GM21381 (cell line): Measurements from ENCODE around the gene EXOC2.
"Not testable (repeated sequence)": the region's sequence is repeated elsewhere in the genome, so short reads cannot be mapped to it uniquely, and the experiment has no call there.

ENCODE experiments used
- ATAC-seq: cut with Tn5 transposase; IDR thresholded peaks from one replicate; pipeline ENCODE4 v1.9.1; 2021; ENCODE audit warnings: mild to moderate bottlenecking, moderate library complexity; ENCODE audit not compliant: unreplicated experiment

The EXOC2 gene

DNA sequence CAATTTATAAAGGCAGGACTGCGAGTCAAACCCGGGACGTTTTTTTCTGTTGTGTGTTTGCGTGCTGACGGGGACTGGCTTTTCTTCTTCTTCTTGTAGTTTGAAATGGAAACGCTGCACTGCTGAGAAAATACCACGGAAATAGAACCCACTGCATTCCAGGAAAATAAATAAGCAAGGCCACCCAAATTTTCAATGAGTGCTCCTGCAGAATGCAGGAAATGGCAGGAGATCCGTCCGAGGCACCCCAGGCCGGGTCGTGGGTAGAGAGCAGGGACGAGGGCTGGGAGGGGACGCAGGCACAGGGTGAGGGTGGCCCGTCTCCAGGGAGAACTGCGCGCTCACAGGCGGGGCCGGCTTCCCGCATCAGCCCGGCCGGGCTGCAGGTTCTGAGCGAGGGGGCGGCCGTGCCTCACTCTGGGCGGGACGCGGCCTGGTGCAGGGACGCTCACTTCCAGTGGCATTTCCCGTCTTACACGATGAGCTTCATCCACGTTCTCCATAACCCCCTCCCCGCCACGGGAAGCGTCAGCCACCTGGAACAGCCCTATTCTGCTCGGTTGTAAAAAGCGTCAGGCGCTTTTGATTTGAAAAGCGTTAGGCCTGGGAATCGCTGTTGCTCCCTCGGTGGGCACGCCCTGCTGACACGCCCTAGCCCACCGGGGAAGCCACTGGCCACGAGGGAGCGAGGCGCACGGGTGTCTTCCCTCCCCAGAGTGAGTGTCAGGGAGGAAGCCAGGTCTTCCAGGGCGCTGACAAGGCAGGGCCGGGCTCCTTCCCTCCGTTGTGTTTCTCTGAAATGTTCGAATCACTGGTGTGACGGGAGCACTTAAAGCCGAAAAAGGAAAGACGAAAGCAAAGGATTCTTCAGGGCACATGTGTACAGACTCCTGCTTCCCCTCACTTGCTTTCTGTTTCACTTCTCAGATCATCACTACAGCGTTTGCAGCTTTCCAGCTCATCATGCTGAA is 17.9 kb upstream of the EXOC2 start:
- ATAC-seq, result peak; percentile 88

- ATAC-seq, result no peak
Observed at GRCh38 chr6:709471-710056, 16.6 kb upstream of the EXOC2 start.

- ATAC-seq, result no peak
Observed at GRCh38 chr6:708237-708598, 15.3 kb upstream of the EXOC2 start.

DNA sequence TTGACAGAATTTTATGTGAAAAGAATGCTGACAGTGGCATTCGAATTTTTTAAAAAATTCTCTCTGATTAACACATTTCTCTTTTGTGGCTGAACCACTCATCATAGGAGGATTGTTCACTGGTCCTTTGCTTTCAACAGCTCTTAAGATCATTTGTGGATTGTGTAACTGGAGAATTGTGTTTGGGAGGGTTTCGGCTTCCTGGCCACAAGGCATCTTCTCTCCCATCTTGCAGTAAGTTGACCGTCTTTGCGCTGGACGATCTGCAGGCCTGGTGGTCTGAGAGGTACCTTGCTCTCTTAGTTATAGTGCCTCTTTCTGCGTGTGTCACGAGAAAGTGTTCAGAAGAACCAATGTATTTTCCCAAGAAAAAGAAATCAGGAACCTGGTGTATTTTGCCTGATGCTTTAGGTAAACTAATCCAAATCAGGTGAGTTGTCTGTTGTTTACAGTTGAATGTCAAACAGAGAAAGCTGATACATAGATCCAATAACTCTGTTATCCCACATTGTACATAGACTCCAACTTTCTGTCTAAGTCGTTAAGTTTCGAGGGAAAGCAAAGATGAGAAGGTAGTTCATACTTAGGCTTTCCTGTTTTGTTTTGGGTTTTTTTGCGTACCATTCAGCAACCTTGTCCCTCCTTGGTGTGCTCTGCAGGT is 14.8 kb upstream of the EXOC2 start:
- ATAC-seq, result no peak

DNA sequence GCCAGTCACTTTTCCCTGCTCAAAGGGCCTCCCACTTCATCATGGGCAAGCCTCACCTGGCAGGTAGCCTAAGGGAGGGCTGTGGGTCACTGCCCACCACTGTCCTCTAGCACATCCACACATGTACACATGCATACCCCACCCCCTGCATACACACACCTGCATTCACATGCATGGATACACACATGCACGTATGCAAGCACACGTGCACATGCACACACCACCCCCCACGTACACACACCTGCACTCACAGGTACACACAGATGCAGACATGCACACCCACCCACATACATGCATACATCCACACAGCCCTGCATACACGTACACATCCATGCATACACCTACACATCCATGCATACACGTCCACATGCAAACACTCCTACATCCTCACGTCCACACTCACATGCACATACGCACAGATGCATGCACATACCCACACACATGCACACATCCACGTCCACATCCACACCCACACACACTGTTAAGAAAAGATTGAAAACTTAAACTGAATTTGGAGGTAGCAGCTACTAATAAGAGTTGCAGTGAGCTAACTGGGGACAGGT is 14.0 kb upstream of the EXOC2 start:
- ATAC-seq, result no peak

DNA sequence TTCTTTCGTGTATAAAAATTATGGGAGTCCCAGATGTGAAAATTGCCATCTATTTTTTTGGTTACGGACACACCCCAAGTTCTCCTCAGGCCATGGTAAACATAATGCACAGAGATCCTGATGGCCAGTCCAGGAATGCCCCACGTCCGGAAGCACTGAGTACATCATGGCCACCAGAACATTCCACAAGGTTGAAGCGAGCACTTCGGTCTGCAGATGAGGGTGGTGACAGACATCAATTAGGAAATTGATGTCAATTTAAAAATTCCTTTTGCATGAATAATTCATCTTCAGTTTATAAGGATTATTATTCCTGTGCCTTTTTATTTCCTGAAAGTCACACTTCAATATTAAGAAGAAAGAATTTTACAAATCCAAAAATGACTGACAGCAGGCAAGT is 13.2 kb upstream of the EXOC2 start:
- no peak for ATAC-seq

DNA sequence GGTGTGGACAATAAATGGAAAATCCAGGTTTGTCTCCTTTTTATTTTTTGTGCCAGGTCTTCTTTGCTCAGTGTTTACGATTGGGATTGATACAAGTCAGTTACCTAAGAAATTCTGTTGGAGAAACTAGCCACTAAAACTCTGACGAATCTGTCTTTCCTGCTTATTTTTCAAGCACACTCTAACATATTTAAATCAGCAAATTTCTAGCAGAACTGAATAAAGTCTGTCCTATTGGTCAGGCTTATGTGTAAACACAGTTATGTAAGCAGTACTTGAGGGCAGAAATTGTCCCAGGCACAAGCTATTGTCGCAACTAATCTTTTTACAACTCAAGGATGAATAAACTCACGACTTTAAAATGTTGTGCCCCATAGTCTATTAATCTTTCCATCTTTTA is 12.1 kb upstream of the EXOC2 start:
- no peak for ATAC-seq

GRCh38 chr6:704046-704445 is 11.1 kb upstream of the EXOC2 start:
- no peak for ATAC-seq

DNA sequence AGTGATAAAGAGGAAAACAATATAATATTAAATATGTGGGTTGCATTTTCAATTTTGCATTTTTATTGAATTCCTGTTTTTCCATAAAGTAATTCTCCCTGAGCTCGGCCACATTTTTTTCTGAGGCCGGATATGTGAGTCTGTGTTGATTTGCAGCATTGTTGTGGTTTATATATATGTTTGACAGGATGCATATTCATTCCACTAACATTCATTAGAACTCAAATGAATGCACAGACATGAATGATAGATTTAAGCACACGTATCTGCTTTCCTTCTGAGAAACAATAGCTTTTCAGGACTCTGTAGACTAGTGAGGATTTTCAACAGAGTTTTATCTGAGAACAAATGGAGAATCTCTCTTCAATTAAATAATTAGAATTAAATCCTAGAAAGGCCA is 10.6 kb upstream of the EXOC2 start:
- ATAC-seq, result no peak

GRCh38 chr6:701700-702479 is 9.0 kb upstream of the EXOC2 start:
- ATAC-seq, result no peak

DNA sequence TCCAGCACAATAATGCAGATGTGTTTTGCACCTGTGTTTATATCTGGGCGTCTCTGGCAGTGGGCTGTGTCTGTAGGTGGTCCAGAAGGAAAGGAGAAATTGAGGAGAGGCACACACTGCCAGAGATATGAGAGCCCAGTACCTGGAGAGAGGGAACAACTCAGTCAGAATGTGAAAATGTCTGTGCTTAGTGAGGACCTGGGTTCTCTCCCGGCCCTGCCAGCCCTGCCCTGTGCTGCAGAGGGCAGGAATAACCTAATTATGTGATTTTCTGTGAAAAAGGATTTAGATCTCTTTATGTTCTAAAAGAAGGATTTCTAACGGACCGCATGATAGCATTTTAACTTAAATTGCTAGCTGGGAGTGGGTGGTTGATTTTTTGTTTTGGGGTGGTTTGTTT is 8.3 kb upstream of the EXOC2 start:
- no peak for ATAC-seq

GRCh38 chr6:700490-700889 is 7.6 kb upstream of the EXOC2 start:
- no peak for ATAC-seq

DNA sequence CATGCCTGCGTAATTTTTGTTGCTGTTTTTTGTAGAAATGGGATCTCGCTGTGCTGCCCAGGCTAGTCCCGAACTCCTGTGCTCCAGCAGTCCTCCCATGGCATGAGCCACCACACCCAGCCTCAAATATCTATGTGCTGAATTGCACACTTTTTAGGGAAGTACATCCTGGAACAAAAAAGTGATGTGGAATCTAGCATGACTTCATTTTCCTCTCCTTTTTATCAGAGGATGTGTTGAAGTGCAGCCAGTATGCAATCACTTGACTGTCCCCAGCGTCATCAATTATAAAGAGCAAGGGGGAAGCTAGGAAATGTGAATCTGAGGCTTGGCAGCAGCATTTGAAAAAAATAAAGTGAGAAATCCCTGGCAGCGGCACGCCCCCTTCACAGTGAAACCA is 6.4 kb upstream of the EXOC2 start:
- ATAC-seq, result no peak

DNA sequence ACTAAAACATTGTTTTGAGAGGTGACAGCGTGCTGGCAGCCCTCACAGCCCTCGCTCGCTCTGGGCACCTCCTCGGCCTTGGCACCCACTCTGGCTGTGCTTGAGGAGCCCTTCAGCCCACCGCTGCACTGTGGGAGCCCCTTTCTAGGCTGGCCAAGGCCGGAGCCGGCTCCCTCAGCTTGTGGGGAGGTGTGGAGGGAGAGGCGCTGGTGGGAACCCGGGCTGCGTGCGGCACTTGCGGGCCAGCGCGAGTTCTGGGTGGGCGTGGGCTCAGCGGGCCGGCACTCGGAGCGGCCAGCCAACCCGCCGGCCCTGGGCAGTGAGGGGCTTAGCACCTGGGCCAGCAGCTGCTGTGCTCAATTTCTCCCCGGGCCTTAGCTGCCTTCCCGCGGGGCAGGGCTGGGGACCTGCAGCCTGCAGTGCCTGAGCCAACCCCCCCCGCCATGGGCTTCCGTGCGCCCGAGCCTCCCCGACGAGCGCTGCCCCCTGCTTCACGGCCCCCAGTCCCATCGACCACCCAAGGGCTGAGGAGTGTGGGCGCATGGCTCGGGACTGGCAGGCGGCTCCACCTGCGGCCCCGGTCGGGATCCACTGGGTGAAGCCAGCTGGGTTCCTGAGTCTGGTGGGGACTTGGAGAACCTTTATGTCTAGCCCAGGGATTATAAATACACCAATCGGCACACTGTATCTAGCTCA is 1.6 kb upstream of the EXOC2 start:
- ATAC-seq, result not testable (repeated sequence)

- no peak for ATAC-seq
Observed at GRCh38 chr6:693723-694009, 727 bp upstream of the EXOC2 start.

DNA sequence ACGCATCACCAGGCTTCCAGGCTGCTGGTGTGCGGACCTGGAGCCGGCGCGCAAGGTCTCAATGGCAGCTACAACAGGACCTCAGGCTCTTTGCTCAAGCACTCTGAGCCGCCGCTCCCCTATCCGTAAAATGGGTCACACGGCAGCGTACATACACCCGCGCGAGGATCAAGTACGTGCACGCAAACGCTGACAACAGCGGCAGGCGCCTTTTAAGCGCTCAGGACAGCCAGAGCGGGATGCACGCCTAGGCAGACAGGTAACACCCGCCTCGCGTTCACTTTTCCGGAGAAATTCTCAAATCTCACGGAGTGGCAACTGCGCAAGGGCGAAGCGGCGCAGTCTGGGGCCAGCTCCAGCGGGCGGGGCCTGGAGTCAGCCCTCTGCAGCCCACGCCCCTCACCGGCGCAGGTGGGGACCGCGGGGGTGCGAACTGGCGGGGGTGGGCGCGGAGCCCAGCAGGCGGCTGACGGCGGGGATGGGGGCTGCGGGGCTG is 535 bp downstream of the EXOC2 start:
- ATAC-seq, result peak; percentile 73

GRCh38 chr6:689223-689622 is 3.7 kb downstream of the EXOC2 start:
- ATAC-seq, result no peak

DNA sequence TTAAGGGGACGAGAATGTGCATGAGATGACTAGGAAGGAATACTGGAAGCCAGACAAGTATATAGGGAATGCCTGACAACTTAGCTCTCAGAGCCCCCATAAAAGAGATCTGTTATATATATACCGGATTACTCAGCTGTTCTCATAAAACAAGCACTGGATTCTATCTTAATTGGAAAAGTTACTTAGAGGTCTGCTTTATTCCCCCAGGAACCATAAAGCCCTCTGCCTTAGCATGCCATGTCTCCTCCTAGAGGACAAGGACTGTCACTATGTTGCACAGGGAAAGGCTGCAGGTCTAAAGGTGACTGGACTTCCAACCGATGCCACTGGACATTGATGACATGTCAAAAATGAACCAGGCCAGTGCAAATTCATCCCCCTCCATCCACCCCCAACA is 6.4 kb downstream of the EXOC2 start:
- ATAC-seq, result no peak

GRCh38 chr6:684831-685636 is 7.9 kb downstream of the EXOC2 start:
- ATAC-seq, result peak; percentile 91
